ENCODE measurements around the gene CCNB2. TPM values are rescaled to one million over a fixed set of nuclear protein-coding genes. Genes with fewer than 3 reads are reported as not detected.

Gene CCNB2
- total RNA-seq, 1 donor from 2014 or later = 374 TPM

DNA sequence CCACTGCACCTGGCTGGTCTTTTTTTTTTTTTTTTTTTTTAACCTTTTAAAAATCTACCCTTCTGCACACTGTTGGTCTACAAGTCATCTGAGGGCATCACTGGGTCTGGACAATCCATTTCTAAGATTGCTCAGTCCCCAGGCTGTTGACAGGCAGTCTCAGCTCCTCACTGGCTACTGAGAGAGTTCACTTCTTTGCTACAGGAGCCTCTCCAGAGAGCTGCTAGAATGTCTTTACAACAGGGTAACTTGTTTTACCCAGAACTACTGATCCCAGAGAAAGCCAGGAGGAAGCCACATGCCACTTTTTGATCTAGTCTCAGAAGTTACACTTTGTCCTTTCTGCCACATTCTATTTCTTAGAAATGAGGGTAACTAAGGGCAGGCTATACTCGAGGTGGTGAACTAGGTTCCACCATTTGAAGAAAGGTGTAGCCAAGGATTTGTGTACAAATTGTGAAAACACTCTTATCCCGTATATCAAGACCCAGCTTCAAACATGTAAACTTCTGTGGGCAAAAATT lies 5.7 kb upstream of the CCNB2 start:
- Histone ChIP-seq H3F3A (ENCODE audit: low read depth) (no peaks in the 10 kb centered on the region), H3K9ac (no peak overlapping the region), H3K9me3 (ENCODE audit: low read depth) (no peaks in the 10 kb centered on the region), H3K36me3 (peaks cover 12% of the 10 kb centered on the region), H3K27me3 (no peaks in the 10 kb centered on the region), H3K4me3 (no peak overlapping the region), H2AFZ (replicated peaks) (no peak overlapping the region), H3K27ac (no peak overlapping the region), H3K4me2 (no peak overlapping the region), H3K4me1 (no peaks in the 10 kb centered on the region), H3K79me2 (ENCODE audit: low read depth) (no peaks in the 10 kb centered on the region), H4K20me1 (ENCODE audit: low read depth) (no peaks in the 10 kb centered on the region)
- H3K27me3 Mint-ChIP-seq (ENCODE audit: insufficient read depth, low read depth) = no peaks in the 10 kb centered on the region
- no peak for DNase-seq (ENCODE audit: low spot score)
- H3K4me1 Mint-ChIP-seq = no peaks in the 10 kb centered on the region
- no peak overlapping the region for H3K4me3 Mint-ChIP-seq
- no peak for TF ChIP-seq EZH2phosphoT487 (IDR thresholded peaks at IDR 0.05)
- TF ChIP-seq, protein P1, sequence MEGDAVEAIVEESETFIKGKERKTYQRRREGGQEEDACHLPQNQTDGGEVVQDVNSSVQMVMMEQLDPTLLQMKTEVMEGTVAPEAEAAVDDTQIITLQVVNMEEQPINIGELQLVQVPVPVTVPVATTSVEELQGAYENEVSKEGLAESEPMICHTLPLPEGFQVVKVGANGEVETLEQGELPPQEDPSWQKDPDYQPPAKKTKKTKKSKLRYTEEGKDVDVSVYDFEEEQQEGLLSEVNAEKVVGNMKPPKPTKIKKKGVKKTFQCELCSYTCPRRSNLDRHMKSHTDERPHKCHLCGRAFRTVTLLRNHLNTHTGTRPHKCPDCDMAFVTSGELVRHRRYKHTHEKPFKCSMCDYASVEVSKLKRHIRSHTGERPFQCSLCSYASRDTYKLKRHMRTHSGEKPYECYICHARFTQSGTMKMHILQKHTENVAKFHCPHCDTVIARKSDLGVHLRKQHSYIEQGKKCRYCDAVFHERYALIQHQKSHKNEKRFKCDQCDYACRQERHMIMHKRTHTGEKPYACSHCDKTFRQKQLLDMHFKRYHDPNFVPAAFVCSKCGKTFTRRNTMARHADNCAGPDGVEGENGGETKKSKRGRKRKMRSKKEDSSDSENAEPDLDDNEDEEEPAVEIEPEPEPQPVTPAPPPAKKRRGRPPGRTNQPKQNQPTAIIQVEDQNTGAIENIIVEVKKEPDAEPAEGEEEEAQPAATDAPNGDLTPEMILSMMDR (IDR thresholded peaks at IDR 0.05) = no peak
- no peak for TF ChIP-seq EZH2 (IDR thresholded peaks at IDR 0.05)
- no peaks in the 10 kb centered on the region for H3K9me3 Mint-ChIP-seq
- H3K36me3 Mint-ChIP-seq = peaks cover 4% of the 10 kb centered on the region
- H3K27ac Mint-ChIP-seq = no peak overlapping the region

DNA sequence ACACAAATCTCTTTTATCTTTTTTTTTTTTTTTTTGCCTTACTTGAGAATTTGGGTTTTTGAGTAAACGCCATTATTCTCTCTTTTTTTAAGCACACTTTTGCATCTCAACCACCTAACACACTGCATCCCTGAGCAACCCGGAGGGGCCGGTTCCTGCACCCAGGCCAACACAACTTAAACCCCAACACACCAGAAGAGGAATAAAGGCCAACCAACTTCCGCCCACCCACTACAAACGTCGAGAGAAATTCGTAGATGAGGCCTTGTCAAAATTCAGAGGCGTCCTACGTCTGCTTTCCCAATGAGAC lies 389 bp upstream of the CCNB2 start:
- peaks cover 2% of the 10 kb centered on the region for H3K27me3 Mint-ChIP-seq (ENCODE audit: insufficient read depth, low read depth)
- peaks cover 8% of the 10 kb centered on the region for H3K4me1 ChIP-seq

DNA sequence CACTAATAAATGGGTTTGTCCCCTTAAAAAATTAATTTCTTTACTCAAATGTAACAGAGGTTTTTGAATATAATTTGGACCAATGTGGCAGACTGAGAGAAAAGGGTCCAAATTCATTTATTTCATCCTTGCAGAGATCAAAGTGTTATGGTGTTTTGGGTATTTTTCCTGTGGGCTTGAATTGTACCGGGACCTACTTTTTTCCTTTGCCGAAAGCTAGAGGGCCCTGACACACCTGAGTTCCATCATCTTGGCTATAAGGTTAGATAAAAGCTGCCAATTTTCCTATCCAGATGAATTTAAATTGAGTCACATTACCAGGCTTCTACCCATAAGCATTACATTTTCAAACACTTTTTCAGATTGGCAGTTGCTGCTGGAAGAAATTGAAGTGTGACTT lies 908 bp downstream of the CCNB2 start:
- Histone ChIP-seq H3K9me3 (ENCODE audit: low read depth) (no peaks in the 10 kb centered on the region), H3F3A (ENCODE audit: low read depth) (peaks cover 8% of the 10 kb centered on the region), H3K4me3 (peak overlapping the region; percentile 86), H3K9ac (peak overlapping the region; percentile 73), H2AFZ (replicated peaks) (peak overlapping the region; percentile 89), H4K20me1 (ENCODE audit: low read depth) (peaks cover 22% of the 10 kb centered on the region), H3K36me3 (peaks cover 17% of the 10 kb centered on the region), H3K27me3 (no peaks in the 10 kb centered on the region), H3K4me2 (peak overlapping the region; percentile 97), H3K4me1 (peaks cover 8% of the 10 kb centered on the region), H3K79me2 (ENCODE audit: low read depth) (peaks cover 57% of the 10 kb centered on the region), H3K27ac (no peak overlapping the region)
- H3K4me1 Mint-ChIP-seq = peaks cover 15% of the 10 kb centered on the region
- H3K27me3 Mint-ChIP-seq (ENCODE audit: insufficient read depth, low read depth) = peaks cover 2% of the 10 kb centered on the region
- TF ChIP-seq, protein P1 (IDR thresholded peaks at IDR 0.05) = no peak
- no peak for TF ChIP-seq EZH2 (IDR thresholded peaks at IDR 0.05)
- no peak for TF ChIP-seq EZH2phosphoT487 (IDR thresholded peaks at IDR 0.05)
- H3K27ac Mint-ChIP-seq = peak overlapping the region; percentile 95
- DNase-seq (ENCODE audit: low spot score) = no peak
- peak overlapping the region; percentile 98 for H3K4me3 Mint-ChIP-seq
- peaks cover 24% of the 10 kb centered on the region for H3K36me3 Mint-ChIP-seq
- H3K9me3 Mint-ChIP-seq = no peaks in the 10 kb centered on the region

More for the DNA sequence above, 389 bp upstream of the CCNB2 start:
- DNase-seq (ENCODE audit: low spot score) = no peak
- Histone ChIP-seq H3K4me2 (peak overlapping the region; percentile 97), H3F3A (ENCODE audit: low read depth) (peaks cover 8% of the 10 kb centered on the region), H3K9me3 (ENCODE audit: low read depth) (no peaks in the 10 kb centered on the region), H3K27ac (peak overlapping the region; percentile 51), H2AFZ (replicated peaks) (peak overlapping the region; percentile 89), H4K20me1 (ENCODE audit: low read depth) (peaks cover 16% of the 10 kb centered on the region), H3K4me3 (peak overlapping the region; percentile 86), H3K36me3 (peaks cover 17% of the 10 kb centered on the region), H3K27me3 (no peaks in the 10 kb centered on the region), H3K79me2 (ENCODE audit: low read depth) (peaks cover 44% of the 10 kb centered on the region), H3K9ac (no peak overlapping the region)
- H3K4me1 Mint-ChIP-seq = peaks cover 15% of the 10 kb centered on the region
- H3K4me3 Mint-ChIP-seq = peak overlapping the region; percentile 98
- H3K36me3 Mint-ChIP-seq = peaks cover 19% of the 10 kb centered on the region
- no peaks in the 10 kb centered on the region for H3K9me3 Mint-ChIP-seq
- H3K27ac Mint-ChIP-seq = peak overlapping the region; percentile 95
- no peak for TF ChIP-seq EZH2phosphoT487 (IDR thresholded peaks at IDR 0.05)
- TF ChIP-seq, protein P1 (IDR thresholded peaks at IDR 0.05) = no peak
- no peak for TF ChIP-seq EZH2 (IDR thresholded peaks at IDR 0.05)
